Spleen (tissue), 11 donors: ENCODE measurements around the gene ST7. TPM values are rescaled to one million over a fixed set of nuclear protein-coding genes. Genes with fewer than 3 reads are reported as not detected.

ENCODE experiments used
- DNase-seq: peaks from one replicate; pipeline ENCODE4 v3.0.0-alpha.2; 2020
- H3K27ac ChIP-seq, 8 donors: fragments of 200-600 bp; sonication (generic) in 7 of 8; 1 replicate in 4 of 8; 2 replicates in 4 of 8; pipeline versions ENCODE4 v1.5.0 to v1.8.0; 2016 to 2021; ENCODE audit warnings: inconsistent platforms in 4 of 8, mild to moderate bottlenecking in 4 of 8, moderate library complexity in 1 of 8
- H3K27me3 ChIP-seq, 7 donors: fragments of 200-600 bp; sonication (generic) in 6 of 7; replicated peaks in 1 of 7; 1 replicate in 4 of 7; 2 replicates in 3 of 7; pipeline versions ENCODE4 v1.5.0 to v1.8.0; 2016 to 2021; ENCODE audit warnings: inconsistent platforms in 3 of 7, mild to moderate bottlenecking in 1 of 7
- H3K36me3 ChIP-seq, 6 donors: fragments of 200-600 bp; sonication (generic) in 5 of 6; 1 replicate in 4 of 6; 2 replicates in 2 of 6; pipeline versions ENCODE4 v1.5.0 to v1.8.0; 2016 to 2021; ENCODE audit warnings: inconsistent platforms in 2 of 6
- H3K4me1 ChIP-seq, 6 donors: fragments of 200-600 bp; sonication (generic) in 5 of 6; 1 replicate in 3 of 6; 2 replicates in 3 of 6; pipeline versions ENCODE4 v1.5.0 to v1.8.0; 2016 to 2021; ENCODE audit warnings: inconsistent platforms in 3 of 6
- H3K4me3 ChIP-seq, 8 donors: fragments of 200-600 bp; sonication (generic) in 7 of 8; 1 replicate in 4 of 8; 2 replicates in 4 of 8; pipeline versions ENCODE4 v1.5.0 to v1.8.0; 2016 to 2021; ENCODE audit warnings: inconsistent platforms in 4 of 8, mild to moderate bottlenecking in 4 of 8, moderate library complexity in 2 of 8
- H3K9me3 ChIP-seq, 8 donors: fragments of 200-600 bp; sonication (generic) in 7 of 8; 1 replicate in 4 of 8; 2 replicates in 4 of 8; pipeline versions ENCODE4 v1.5.0 to v1.8.0; 2016 to 2021; ENCODE audit warnings: inconsistent platforms in 4 of 8
- CTCF ChIP-seq, 11 experiments: fragments of 200-600 bp in 7 of 11; fragments of 450-650 bp in 4 of 11; sonication (generic) in 4 of 11; IDR thresholded peaks in 8 of 11; conservative IDR thresholded peaks in 3 of 11; 1 replicate in 7 of 11; 2 replicates in 4 of 11; pipeline versions ENCODE4 v1.4.0 to v1.8.0; 2016 to 2021; ENCODE audit warnings: antibody characterized with exemption in 11 of 11, inconsistent platforms in 4 of 11, mild to moderate bottlenecking in 1 of 11
- POLR2A ChIP-seq, 3 donors: fragments of 450-650 bp; IDR thresholded peaks; one replicate each; pipeline ENCODE4 v1.5.1; 2017; ENCODE audit warnings: antibody characterized with exemption in 3 of 3, mild to moderate bottlenecking in 1 of 3
- POLR2AphosphoS5 ChIP-seq, 3 donors: sonication (generic); formaldehyde crosslinking; IDR thresholded peaks; one replicate each; pipeline ENCODE4 v1.5.1; 2017; ENCODE audit warnings: antibody characterized with exemption in 3 of 3
- WGBS, 5 donors: extraction: QIAGEN DNeasy Blood & Tissue Kit in 3 of 5; methylation state at CpG; one replicate each; pipeline versions ENCODE4 v1.1.5 to v1.1.7; 2013 to 2018; 5-methylcytosine and 5-hydroxymethylcytosine counted together
- intact Hi-C: fragments of 100-400 bp; cut with DNase I; formaldehyde crosslinking; loops from one replicate; pipeline ENCODE4 v1.15.0; 2023; ENCODE audit warnings: low total_unique reads
- polyA plus RNA-seq, 3 donors: library from polyadenylated mRNA; stranded (reverse); fragments of 200-250 nt; gene quantifications; one replicate each; pipeline ENCODE4 v1.2.1, GENCODE V29; 2013
- total RNA-seq, 7 donors: library from RNA; depleted of rRNA in 3 of 7; stranded (reverse); fragments of >200 nt in 3 of 7; fragmentation: NEBNext Ultra II Directional in 4 of 7; extraction: Animal tissue kit (Norgen Biotek cat#: 25700) in 4 of 7; gene quantifications; one replicate each; pipeline versions ENCODE4 v1.1.0 to v1.2.1, GENCODE V29; 2016 to 2021
- donor health status: healthy with polysubstance abuse.
- donor health status: DM: no; HTN: no; CAD: no; lungs with moderate emphysema.
- donor health status: DM: no; HTN: no; CAD: no.
- donor health status: Bipolar disorder and iron deficiency.
- donor health status: healthy.
- donor health status: DM: no; HTN: no; CAD: no.
- donor health status: DM: yes; HTN: yes; CAD: no.

ST7 gene
- total and polyA plus RNA-seq, 10 donors, result 4.7 to 36.4 (median 15.8) TPM

- Histone ChIP-seq H3K36me3 (no peaks in the 10 kb centered on the region), H3K9me3 (peaks cover 0 to 25% (median 15%) of the 10 kb centered on the region in 8 donors), H3K27me3 (no peaks in the 10 kb centered on the region), H3K4me1 (peaks cover 0 to 4% (median 0%) of the 10 kb centered on the region in 6 donors), H3K4me3 (no peak overlapping the region), H3K27ac (no peak overlapping the region)
- TF ChIP-seq POLR2A (IDR thresholded peaks at IDR 0.05) (no peak), CTCF (IDR thresholded peaks at IDR 0.05 in 8 of 11, conservative IDR thresholded peaks at IDR 0.05 in 3 of 11) (no peak), POLR2AphosphoS5 (IDR thresholded peaks at IDR 0.05) (no peak)
- intact Hi-C loops, result no loop called here
- DNase-seq, result no peak
- WGBS, 5 donors, result 91 to 100% (median 97%) methylated on average over 1 of the region's 1 CpG
These were observed 79.5 kb downstream of the ST7 start for GRCh38 chr7:117032810-117033209.

GRCh38 chr7:117034851-117035464 lies 81.7 kb downstream of the ST7 start:
- H3K27me3 ChIP-seq, result no peaks in the 10 kb centered on the region
- H3K36me3 ChIP-seq, result no peaks in the 10 kb centered on the region
- H3K4me1 ChIP-seq, result peaks cover 0 to 4% (median 0%) of the 10 kb centered on the region in 6 donors
- DNase-seq, result no peak
- H3K4me3 ChIP-seq, result no peak overlapping the region
- WGBS, 5 donors, result 55 to 63% (median 61%) methylated on average over 3 of the region's 3 CpGs
- TF ChIP-seq CTCF (IDR thresholded peaks at IDR 0.05 in 8 of 11, conservative IDR thresholded peaks at IDR 0.05 in 3 of 11) (no peak), POLR2A (IDR thresholded peaks at IDR 0.05) (no peak), POLR2AphosphoS5 (IDR thresholded peaks at IDR 0.05) (no peak)
- intact Hi-C loops, result no loop called here
- peaks cover 0 to 11% (median 8%) of the 10 kb centered on the region in 8 donors for H3K9me3 ChIP-seq
- H3K27ac ChIP-seq, result no peak overlapping the region

GRCh38 chr7:117035465-117035862 lies 82.2 kb downstream of the ST7 start:
- no peaks in the 10 kb centered on the region for H3K36me3 ChIP-seq
- no peak overlapping the region for H3K4me3 ChIP-seq
- intact Hi-C loops, result no loop called here
- no peak overlapping the region for H3K27ac ChIP-seq
- H3K9me3 ChIP-seq, result peaks cover 0 to 6% (median 4%) of the 10 kb centered on the region in 8 donors
- TF ChIP-seq POLR2A (IDR thresholded peaks at IDR 0.05), result no peak
- TF ChIP-seq POLR2AphosphoS5 (IDR thresholded peaks at IDR 0.05), result no peak
- no peak for TF ChIP-seq CTCF (IDR thresholded peaks at IDR 0.05 in 8 of 11, conservative IDR thresholded peaks at IDR 0.05 in 3 of 11)
- H3K27me3 ChIP-seq, result no peaks in the 10 kb centered on the region
- 93 to 98% (median 95%) methylated on average over 1 of the region's 1 CpG for WGBS, 5 donors
- peaks cover 0 to 4% (median 0%) of the 10 kb centered on the region in 6 donors for H3K4me1 ChIP-seq
- DNase-seq, result no peak

- Histone ChIP-seq H3K27ac (no peak overlapping the region), H3K4me3 (no peak overlapping the region), H3K27me3 (no peaks in the 10 kb centered on the region), H3K36me3 (no peaks in the 10 kb centered on the region), H3K9me3 (no peaks in the 10 kb centered on the region), H3K4me1 (peaks cover 0 to 4% (median 0%) of the 10 kb centered on the region in 6 donors)
- intact Hi-C loops, result no loop called here
- DNase-seq, result no peak
- WGBS, 5 donors, result 78 to 91% (median 81%) methylated on average over 4 of the region's 4 CpGs
- TF ChIP-seq CTCF (IDR thresholded peaks at IDR 0.05 in 8 of 11, conservative IDR thresholded peaks at IDR 0.05 in 3 of 11) (no peak), POLR2A (IDR thresholded peaks at IDR 0.05) (no peak), POLR2AphosphoS5 (IDR thresholded peaks at IDR 0.05) (no peak)
These were observed 82.9 kb downstream of the ST7 start for GRCh38 chr7:117036053-117036669.
